Measurements from ENCODE around the gene GNAO1. TPM values are rescaled to one million over a fixed set of nuclear protein-coding genes. Genes with fewer than 3 reads are reported as not detected.

GNAO1 gene
- total RNA-seq, 1 experiment from 2014 or later = not detected

DNA sequence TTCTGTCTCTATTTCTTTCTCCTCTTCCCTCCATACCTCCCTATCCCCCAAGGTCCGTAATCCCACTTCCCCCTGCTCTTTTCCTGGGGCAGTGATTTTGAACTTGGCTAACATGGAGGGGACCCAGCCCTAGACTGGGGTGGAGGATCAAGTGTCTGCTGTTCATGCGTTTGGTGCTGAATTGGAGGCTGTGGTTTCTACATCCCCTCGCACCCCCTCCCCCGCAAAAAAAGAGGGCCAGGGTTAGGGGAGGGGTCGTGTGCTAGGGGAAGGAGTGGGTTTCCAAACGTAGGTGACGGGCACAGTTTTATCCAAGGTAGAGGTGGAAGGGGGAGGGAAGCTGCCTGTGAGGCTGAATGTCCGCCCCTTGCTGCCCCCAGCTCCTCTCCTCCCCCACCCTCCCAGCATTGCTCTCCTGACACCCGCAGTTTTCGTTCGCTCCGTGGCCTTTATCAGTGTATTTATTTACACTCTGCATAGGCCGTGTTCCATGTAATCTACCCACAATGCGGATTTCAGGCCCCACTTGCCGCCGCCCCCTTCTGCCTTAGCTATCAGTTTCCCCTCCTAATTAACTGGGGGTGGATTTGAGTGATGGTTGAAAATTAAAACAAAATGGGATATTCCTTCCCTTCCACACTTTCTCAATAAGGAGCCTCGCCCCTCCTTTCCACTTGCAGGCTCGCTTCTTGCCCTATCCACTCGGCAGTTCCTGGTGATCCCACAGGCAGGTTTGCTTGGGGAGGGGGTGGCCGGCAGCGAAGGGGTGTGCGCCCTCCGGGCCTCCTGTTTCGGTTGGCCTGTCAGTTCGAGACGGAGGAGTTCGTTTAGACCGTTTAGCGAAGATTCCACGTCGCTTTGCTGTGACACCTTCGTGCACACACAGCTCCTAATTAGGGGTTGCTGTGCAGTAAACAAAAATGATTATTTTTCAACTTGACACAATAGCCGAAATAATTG lies 2.0 kb downstream of the GNAO1 start:
- ChIA-PET CTCF (no interaction called here), POLR2A (ENCODE audit: unreplicated experiment) (no interaction called here)
- BruUV-seq (replicated peaks) = no TSS peak
- Histone ChIP-seq H3F3A (ENCODE audit: low read length, unreplicated experiment) (no peaks in the 10 kb centered on the region), H4K20me1 (ENCODE audit: low read length) (no peaks in the 10 kb centered on the region), H3K9me3 (ENCODE audit: low read length) (no peaks in the 10 kb centered on the region), H3K9me2 (replicated peaks; ENCODE audit: low read length) (no peaks in the 10 kb centered on the region), H3K27me3 (ENCODE audit: low read length) (peaks cover 87% of the 10 kb centered on the region), H3K27ac (ENCODE audit: low read length) (no peak overlapping the region), H3K36me3 (ENCODE audit: low read depth, low read length) (no peaks in the 10 kb centered on the region), H3K79me2 (ENCODE audit: low read length) (no peaks in the 10 kb centered on the region), H3K4me2 (ENCODE audit: low read length) (no peak overlapping the region), H3K9ac (ENCODE audit: low read length) (no peak overlapping the region), H2AFZ (ENCODE audit: low read length) (no peak overlapping the region), H3K4me1 (ENCODE audit: insufficient read depth, low read length) (no peaks in the 10 kb centered on the region), H3K4me3 (ENCODE audit: low read length) (no peak overlapping the region)
- no peak for TF ChIP-seq EZH2 (IDR thresholded peaks at IDR 0.05; ENCODE audit: low read length, unreplicated experiment)
- TF ChIP-seq, protein P1, sequence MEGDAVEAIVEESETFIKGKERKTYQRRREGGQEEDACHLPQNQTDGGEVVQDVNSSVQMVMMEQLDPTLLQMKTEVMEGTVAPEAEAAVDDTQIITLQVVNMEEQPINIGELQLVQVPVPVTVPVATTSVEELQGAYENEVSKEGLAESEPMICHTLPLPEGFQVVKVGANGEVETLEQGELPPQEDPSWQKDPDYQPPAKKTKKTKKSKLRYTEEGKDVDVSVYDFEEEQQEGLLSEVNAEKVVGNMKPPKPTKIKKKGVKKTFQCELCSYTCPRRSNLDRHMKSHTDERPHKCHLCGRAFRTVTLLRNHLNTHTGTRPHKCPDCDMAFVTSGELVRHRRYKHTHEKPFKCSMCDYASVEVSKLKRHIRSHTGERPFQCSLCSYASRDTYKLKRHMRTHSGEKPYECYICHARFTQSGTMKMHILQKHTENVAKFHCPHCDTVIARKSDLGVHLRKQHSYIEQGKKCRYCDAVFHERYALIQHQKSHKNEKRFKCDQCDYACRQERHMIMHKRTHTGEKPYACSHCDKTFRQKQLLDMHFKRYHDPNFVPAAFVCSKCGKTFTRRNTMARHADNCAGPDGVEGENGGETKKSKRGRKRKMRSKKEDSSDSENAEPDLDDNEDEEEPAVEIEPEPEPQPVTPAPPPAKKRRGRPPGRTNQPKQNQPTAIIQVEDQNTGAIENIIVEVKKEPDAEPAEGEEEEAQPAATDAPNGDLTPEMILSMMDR (conservative IDR thresholded peaks at IDR 0.05; ENCODE audit: low read depth, low read length) = no peak
- TF ChIP-seq EZH2phosphoT487 (IDR thresholded peaks at IDR 0.05; ENCODE audit: borderline replicate concordance, low read length) = no peak
- DNase-seq (no peak), ATAC-seq (no peak)
- intact Hi-C loops (cut with micrococcal nuclease) = no loop called here

DNA sequence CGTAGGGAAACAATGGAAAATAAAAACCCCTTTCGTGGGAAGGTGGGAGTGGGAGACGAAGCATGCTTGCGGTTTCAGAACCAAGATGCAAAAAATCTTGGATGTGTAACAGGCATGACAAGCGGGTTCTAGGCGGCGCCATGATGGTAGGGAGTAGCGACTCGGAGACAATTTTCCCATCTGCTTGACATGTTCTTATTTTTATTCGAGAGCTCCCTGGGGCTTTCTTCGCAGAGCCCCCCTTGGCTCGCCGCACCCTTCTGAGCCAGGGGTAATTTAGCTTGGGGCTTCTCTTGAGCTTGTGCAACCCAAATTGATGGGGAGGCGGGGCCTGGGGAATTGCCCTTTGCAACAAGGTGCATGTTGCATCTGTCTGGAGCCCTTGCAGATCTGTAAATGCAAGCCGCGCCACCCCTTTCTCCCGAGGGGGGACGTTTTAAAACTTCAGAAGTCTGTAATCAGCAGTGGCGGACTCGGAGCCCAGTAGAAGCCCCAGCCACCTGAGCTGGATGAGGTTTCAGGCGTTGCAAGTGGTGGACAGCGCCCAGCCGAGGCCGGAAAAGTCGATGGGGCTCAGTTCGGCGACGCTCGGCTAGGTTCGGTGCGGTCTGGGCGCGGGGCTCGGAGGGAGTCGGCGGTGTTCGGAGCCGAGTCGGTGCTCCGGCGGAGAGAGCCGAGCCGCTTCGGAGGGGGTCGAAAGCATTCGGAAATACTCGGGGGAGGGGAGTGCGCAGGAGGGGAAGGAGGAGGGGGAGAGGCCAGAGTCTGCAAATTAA lies 2.9 kb downstream of the GNAO1 start:
- POLR2A ChIA-PET (ENCODE audit: unreplicated experiment) = no interaction called here
- H3K9me2 ChIP-seq (replicated peaks; ENCODE audit: low read length) = no peaks in the 10 kb centered on the region
- no peaks in the 10 kb centered on the region for H3F3A ChIP-seq (ENCODE audit: low read length, unreplicated experiment)
- CTCF ChIA-PET = no interaction called here
- no peak overlapping the region for H3K4me2 ChIP-seq (ENCODE audit: low read length)
- H3K79me2 ChIP-seq (ENCODE audit: low read length) = no peaks in the 10 kb centered on the region
- no peaks in the 10 kb centered on the region for H4K20me1 ChIP-seq (ENCODE audit: low read length)
- no TSS peak for BruUV-seq (replicated peaks)
- H3K9ac ChIP-seq (ENCODE audit: low read length) = no peak overlapping the region
- intact Hi-C loops (cut with micrococcal nuclease) = no loop called here
- H3K27ac ChIP-seq (ENCODE audit: low read length) = no peak overlapping the region
- no peaks in the 10 kb centered on the region for H3K36me3 ChIP-seq (ENCODE audit: low read depth, low read length)
- H3K4me1 ChIP-seq (ENCODE audit: insufficient read depth, low read length) = no peaks in the 10 kb centered on the region
- no peak overlapping the region for H2AFZ ChIP-seq (ENCODE audit: low read length)
- no peak for DNase-seq
- no peak for TF ChIP-seq EZH2 (IDR thresholded peaks at IDR 0.05; ENCODE audit: low read length, unreplicated experiment)
- no peaks in the 10 kb centered on the region for H3K9me3 ChIP-seq (ENCODE audit: low read length)
- H3K4me3 ChIP-seq (ENCODE audit: low read length) = no peak overlapping the region
- ATAC-seq = no peak
- peaks cover 81% of the 10 kb centered on the region for H3K27me3 ChIP-seq (ENCODE audit: low read length)

DNA sequence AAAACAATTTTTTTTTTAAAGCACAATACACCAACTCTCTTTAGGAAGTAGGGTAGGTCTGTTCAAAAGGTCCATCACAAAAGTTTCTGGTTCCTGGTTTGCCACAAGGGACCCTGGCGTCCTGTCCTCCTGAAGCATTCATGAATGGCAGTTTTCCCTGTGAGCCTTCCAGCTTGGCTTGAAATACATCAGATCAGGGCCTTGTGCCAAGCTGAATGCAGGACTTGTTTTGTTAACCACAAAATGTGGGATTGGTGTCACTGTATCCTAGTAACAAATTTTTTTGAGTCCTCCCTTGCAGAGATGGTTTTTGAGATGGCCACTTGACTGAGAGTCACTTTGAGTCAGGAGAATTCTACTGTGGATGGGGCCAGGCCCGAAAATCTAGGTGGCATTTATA lies 3.9 kb downstream of the GNAO1 start:
- intact Hi-C loops (cut with micrococcal nuclease) = no loop called here
- no peaks in the 10 kb centered on the region for H4K20me1 ChIP-seq (ENCODE audit: low read length)
- ATAC-seq = no peak
- no peaks in the 10 kb centered on the region for H3K79me2 ChIP-seq (ENCODE audit: low read length)
- ChIA-PET CTCF (no interaction called here), POLR2A (ENCODE audit: unreplicated experiment) (no interaction called here)
- no peak overlapping the region for H2AFZ ChIP-seq (ENCODE audit: low read length)
- H3K4me3 ChIP-seq (ENCODE audit: low read length) = no peak overlapping the region
- no peak overlapping the region for H3K9ac ChIP-seq (ENCODE audit: low read length)
- H3K27ac ChIP-seq (ENCODE audit: low read length) = no peak overlapping the region
- no peaks in the 10 kb centered on the region for H3K9me3 ChIP-seq (ENCODE audit: low read length)
- DNase-seq = peak; percentile 6
- peaks cover 71% of the 10 kb centered on the region for H3K27me3 ChIP-seq (ENCODE audit: low read length)
- BruUV-seq (replicated peaks) = no TSS peak
- H3K4me1 ChIP-seq (ENCODE audit: insufficient read depth, low read length) = no peaks in the 10 kb centered on the region
- no peak overlapping the region for H3K4me2 ChIP-seq (ENCODE audit: low read length)
- H3K9me2 ChIP-seq (replicated peaks; ENCODE audit: low read length) = no peaks in the 10 kb centered on the region
- TF ChIP-seq, protein P1 (conservative IDR thresholded peaks at IDR 0.05; ENCODE audit: low read depth, low read length) = no peak
- TF ChIP-seq EZH2 (IDR thresholded peaks at IDR 0.05; ENCODE audit: low read length, unreplicated experiment) (no peak), EZH2phosphoT487 (IDR thresholded peaks at IDR 0.05; ENCODE audit: borderline replicate concordance, low read length) (no peak)
- H3K36me3 ChIP-seq (ENCODE audit: low read depth, low read length) = no peaks in the 10 kb centered on the region
- no peaks in the 10 kb centered on the region for H3F3A ChIP-seq (ENCODE audit: low read length, unreplicated experiment)

Data from PC-3 (cell line).